NCI-H748 treated with DMSO at 0.1 percent for 48 hours (cell line): ENCODE measurements around the gene FUOM.
A peak's percentile ranks its signal among the peaks of the same experiment; 100 is the strongest.
"Not testable (repeated sequence)": the region's sequence is repeated elsewhere in the genome, so short reads cannot be mapped to it uniquely, and the experiment has no call there.

Experiments used
- DNase-seq: peaks from one replicate; lab custom pipeline; 2025; lab: John Stamatoyannopoulos, UW

FUOM gene

GRCh38 chr10:133388236-133388972, 30.6 kb upstream of the FUOM start:
- no peak for DNase-seq

GRCh38 chr10:133386951-133387350, 29.1 kb upstream of the FUOM start:
- DNase-seq = not testable (repeated sequence)

GRCh38 chr10:133385214-133385613, 27.4 kb upstream of the FUOM start:
- no peak for DNase-seq

GRCh38 chr10:133384071-133384470, 26.3 kb upstream of the FUOM start:
- DNase-seq = no peak

- no peak for DNase-seq
Measured at GRCh38 chr10:133383551-133383950, 25.7 kb upstream of the FUOM start.

GRCh38 chr10:133381036-133381435, 23.2 kb upstream of the FUOM start:
- DNase-seq = no peak

GRCh38 chr10:133379801-133380666, 22.2 kb upstream of the FUOM start:
- no peak for DNase-seq

- peak; percentile 7 for DNase-seq
Measured at GRCh38 chr10:133379152-133379800, 21.5 kb upstream of the FUOM start, which contains the start of gene PAOX. Gene PAOX (plus strand): TSS chr10:133379262. CDS start chr10:133379317, 55 bp downstream.

- DNase-seq = no peak
Measured at GRCh38 chr10:133378251-133379096, 20.7 kb upstream of the FUOM start.

GRCh38 chr10:133377818-133378250, 20.0 kb upstream of the FUOM start:
- no peak for DNase-seq

- DNase-seq = no peak
Measured at GRCh38 chr10:133377025-133377817, 19.4 kb upstream of the FUOM start.

- not testable (repeated sequence) for DNase-seq
Measured at GRCh38 chr10:133376183-133376582, 18.4 kb upstream of the FUOM start.

- no peak for DNase-seq
Measured at GRCh38 chr10:133375357-133376115, 17.7 kb upstream of the FUOM start.

- DNase-seq = peak; percentile 71
Measured at GRCh38 chr10:133373174-133374090, 15.6 kb upstream of the FUOM start, which contains the start of gene ECHS1. Gene ECHS1 (minus strand): TSS chr10:133373354. CDS start chr10:133373333, 21 bp downstream.

- DNase-seq = no peak
Measured at GRCh38 chr10:133372507-133372906, 14.7 kb upstream of the FUOM start.

GRCh38 chr10:133370030-133370786, 12.4 kb upstream of the FUOM start:
- no peak for DNase-seq

GRCh38 chr10:133368153-133368552, 10.3 kb upstream of the FUOM start:
- DNase-seq = no peak

GRCh38 chr10:133367461-133367860, 9.6 kb upstream of the FUOM start:
- not testable (repeated sequence) for DNase-seq
